SW 1271 (cell line): ENCODE results near the gene PRPF18.

Experiments used
- DNase-seq, 2 experiments: peaks; one replicate each; lab custom pipeline; 2025; lab: John Stamatoyannopoulos, UW

PRPF18 gene

DNA sequence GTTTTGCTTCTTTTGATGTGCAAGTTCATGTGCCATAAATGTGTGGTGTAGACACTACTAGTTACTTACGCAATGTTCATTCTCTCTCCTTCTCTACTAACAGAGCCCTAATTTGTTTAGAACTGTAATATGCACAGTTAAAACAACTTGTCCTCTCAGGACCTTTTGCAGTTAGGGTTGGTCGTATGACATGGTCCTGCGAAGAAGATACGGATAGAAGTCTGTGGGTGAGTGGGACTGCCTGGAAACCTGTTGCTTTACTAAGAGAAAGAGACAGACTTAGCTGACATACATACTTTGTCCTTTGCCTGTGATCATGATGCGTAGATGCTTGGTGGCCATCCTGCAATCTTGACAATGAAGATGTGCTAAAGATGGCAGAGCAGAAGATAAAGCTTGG lies 51.1 kb downstream of the PRPF18 start:
- DNase-seq = no peak

DNA sequence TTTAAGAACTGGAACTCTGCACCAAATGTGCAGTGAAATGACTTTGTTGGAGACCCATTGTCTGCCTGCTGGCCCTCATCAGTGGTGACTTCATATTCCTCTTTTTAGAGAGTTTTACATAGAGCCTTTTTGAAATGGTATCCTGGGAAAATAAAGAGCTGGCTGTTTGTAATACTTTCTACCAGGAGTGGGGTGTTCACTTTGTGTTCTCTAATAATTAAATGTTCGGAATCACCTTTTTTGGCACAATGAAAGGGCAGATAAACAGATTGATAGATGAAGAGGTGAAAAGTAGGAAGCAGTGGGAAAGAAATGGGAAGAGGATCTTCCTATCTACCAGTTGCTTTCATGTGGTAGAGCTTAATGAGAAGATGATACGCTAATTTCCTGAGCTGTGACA lies 55.5 kb downstream of the PRPF18 start:
- no peak for DNase-seq

DNA sequence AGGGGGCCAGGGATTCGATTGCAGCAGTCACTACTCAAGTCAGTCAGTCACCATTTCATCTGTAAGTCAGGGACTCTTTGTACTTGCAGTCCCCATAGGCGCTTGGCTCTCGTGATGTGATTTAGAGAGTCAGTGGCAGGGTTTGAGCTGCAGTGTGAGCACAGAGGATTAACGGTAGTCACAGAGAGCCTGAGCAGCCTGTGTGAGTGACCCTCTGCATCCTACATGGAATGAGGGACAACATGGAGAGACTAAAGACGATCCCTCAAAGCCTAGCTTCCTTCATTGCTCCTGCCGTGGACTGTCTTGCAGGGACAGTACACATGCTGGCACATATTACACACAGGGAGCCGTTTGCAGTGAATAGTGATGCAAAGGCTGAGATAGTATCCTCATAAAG lies 56.3 kb downstream of the PRPF18 start:
- DNase-seq = no peak

DNA sequence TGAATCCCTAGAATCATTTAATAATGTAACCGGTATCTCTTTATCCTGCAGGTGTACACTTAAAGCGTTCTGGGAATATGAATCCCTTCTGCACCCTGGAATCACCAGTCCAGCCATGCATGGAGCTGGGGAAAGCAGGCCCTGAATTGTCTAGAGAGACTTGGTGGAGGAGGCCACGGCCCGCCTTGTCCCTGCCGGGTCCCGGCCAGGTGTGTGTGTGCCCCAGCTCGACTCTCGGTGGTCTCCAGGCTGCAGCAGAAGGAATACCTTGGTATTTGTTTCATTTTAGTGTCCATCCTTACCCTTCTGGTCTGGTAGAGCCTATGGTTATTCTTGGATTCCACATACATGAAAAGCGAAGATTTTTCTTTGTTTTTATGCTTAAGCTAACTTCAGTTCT lies 58.1 kb downstream of the PRPF18 start:
- no peak for DNase-seq

DNA sequence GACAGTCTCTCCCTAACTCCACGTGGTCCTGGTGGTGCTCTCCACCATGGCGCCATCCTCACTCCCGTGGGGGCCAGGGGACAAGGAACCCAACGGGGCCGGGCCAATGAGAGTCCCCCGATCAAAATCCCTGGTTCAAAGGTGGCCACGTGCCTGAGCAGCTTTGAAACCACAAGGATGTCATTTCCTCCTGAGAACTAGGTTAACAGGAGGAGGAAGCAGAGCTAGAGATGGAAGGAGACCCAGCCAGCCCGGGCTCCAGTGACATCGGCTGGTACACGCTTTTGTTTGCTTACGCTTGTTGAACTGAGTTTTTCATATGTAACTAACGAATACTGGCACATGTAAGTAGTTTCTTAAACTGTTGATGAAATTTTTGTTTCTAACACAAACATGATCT lies 61.7 kb downstream of the PRPF18 start:
- no peak for DNase-seq

DNA sequence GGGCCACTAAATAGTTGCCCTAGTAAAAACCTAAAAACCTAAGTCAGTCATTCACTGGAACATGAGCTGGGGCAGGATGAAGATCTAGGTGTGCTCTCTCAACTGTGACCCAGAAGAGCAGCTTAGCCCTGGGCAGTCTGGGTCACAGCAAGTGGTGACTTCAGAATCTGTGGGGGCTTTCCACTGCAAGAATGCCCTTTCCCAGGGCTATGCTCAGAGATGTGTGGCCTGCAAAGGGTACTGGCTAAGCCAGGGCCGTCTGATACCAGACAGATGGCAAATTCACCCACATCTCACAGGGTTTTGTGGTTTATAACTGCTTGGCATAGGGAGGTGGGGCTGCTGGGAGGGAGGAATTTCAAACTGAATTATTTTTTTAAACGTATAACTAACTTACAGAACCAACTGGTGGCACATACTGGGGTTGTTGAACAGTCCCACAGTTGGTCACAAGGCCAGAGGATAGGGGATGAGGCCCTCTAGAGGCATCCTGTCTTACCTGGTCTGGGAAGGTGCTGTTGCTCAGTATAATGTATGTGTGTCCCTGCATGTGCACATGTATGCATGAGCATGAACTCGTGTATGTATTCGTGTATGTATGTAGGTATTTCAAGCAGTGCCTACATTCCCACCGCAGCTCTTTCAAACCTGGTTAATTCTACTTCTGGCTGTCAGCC lies 63.2 kb downstream of the PRPF18 start:
- no peak for DNase-seq

DNA sequence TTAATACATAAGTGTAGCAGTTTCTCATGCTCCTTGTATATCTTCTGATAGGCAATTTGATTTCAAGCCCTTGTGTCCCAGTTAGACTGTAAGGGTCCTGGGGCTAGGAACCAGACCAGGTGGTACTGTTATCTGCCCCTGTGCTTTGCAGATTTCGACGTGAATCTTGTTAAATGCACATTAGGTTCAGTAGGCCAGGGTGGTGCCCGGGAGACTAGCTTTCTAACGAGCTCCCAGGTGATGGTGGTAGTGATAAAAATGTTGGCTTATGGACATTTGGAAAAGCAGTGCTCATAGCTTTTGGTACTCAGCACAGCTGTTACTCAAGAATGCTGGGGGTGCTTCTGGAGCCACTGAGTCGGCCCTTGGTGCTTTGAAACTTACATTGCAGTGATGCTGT lies 64.2 kb downstream of the PRPF18 start:
- no peak for DNase-seq

DNA sequence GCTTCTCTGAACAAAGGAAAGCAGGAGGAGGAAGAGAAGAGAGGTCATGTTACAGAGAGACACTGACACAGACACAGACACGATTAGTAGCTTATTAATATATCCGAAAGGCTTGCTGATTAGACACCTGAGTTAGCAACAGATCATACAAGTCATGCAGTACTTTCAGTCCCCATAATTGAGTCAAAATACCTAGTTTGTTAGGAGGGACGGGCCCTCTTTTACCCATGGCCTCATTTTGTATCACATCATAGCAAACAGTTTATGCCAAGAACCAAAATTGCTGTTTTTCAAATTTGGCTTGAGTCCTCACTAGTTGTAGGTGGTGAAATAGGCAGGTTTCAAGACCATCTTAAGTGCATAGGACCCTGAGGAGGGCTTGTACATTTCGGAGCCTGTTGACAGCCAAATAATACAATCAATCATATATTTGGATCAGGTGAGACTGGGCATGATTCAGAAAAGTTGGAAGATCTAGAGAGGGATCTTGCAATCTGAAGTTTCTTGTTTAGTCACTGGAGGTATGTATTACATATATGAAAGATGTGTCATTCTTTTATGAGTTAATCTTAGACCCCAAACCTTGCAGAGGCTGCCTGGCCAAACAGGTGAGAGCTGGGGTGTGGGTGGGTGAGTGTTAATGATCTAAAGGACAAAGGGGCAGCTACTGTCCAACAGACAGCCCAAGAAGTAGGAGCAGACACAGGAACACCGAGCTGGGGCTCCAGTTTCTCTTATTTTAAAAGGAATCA lies 65.4 kb downstream of the PRPF18 start:
- DNase-seq = no peak

DNA sequence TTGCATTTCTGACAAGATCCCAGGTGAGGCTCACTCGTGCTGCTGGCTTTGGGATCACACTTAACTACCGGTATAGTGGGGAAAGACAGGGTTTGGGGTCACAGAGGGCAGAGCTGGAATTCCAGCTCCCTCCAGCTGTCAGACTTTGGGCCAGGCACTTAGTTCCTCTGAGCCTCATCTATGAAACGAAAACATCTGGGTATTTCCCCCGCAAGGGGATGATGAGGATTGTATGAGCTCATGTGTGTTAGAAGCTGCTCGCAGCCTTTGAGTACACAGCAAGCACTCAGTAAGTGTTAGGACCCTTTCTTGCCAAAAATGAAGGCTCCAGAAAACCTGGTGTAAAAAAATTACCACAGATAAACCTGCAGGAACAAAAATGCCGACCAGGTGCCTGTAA lies 66.1 kb downstream of the PRPF18 start:
- no peak for DNase-seq

DNA sequence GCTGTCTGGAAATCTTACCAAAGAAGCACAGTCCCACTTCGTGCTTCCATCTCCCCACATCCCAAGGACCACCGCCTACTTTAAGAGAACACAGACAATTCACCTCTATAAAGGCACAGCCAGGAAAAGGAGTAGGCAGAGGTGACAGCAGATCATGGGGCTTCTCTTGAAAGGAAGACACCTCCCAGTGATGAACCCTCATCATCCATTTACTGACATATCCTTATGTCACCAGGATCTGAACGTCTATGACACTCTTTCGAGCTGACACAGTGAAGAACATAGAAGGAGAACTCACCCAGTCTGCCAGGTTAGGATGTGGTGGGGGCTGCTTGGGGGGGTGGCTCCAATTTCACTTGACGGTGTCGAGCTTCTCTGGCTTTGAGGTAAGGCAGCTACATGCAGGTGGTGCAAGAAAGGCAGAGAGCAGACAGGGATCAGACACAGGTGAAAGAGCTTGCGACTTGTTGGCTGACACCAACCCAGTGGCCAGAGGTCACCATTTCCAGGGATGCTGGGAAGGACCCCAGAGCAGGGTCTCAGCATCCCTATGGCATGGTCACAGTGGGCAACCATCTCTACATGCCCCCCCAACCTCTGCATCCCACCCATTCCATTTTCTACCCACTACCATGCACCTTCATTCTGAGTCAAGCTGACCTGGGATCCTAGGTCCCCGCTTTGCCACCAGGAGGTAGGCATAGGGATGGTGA lies 67.5 kb downstream of the PRPF18 start:
- no peak for DNase-seq

DNA sequence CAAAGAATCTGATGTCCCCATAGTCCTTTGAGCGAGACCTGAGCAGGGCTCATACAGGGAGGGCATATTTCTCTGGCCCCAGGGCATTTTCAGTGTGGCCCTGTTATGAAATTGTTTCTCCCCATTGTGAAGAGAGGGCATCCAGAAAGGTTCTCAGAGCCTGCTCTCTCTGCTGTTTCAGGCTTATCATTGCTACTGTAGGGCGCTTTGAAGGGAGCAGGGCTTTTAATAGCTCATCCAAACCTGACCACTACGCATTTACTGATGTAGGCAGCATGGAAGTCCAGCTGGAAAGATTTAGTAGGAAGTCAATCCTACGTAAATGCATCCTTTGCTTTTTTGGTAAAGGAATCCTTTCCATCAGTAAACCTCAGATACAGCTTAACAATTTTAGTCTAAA lies 68.1 kb downstream of the PRPF18 start:
- no peak for DNase-seq

DNA sequence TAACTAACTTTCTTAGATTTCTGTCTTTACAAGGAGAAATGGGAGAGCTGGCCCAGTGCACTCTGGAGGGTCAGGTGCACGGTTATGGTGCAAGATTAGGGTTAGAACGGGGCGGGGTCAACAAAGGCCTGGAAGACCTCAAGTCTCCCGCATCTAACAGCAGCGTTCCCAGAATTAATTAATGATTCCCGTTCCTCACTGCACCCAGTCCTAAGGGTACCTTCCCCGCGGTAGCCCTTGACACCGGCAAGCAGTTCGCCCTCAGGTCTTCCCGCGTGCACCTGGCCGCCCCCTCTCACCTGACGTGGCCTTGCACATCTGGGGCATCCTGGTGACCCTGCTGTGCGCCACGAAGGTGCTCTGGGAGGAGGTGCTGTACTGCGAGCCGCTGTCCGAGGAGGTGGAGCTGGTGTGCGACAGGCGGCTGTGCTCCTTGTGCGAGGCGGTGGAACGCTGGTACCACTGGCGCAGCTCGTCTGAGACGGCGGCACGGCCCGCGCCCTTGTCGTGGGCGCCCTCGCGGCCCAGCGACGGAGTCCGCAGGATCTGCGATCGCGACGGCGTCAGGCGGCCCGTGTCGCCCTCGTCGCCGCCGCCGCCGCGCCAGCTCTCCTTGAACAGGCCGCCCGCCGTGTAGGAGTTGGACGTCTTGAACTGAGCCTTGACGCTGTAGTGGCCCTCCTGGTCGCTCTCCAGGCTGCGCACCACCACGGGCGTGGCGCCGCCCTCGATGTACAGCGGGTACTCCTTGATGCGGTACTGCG lies 69.8 kb downstream of the PRPF18 start:
- no peak for DNase-seq

DNA sequence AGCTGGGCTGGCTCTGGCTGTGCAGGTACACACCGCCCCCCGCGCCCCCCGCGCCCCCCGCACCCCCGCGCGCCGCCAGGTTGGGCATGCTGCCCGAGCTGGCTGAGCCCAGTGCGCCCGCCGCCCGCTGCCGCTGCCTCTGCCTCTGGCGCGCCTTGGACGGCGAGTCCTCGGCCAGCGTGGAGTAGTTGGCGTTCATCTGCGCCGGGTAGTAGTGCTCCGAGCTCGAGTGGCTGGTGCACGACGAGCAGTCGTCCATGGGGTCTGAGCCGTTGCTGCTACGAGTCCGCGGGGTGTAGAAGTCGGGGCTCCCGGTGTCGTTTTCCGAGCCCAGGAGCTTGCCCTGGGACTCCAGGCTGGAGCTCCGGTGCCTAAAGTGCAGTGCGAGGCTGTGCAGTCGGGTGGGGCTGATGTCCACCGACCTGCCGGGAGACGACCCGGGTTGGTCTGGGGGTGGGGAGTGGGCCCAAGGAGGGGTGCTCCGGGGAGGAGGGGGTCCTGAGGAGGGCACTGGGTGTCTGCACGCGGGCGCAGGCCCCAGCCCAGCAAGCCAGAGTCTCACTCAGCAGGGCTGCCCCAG lies 70.4 kb downstream of the PRPF18 start:
- DNase-seq = no peak

DNA sequence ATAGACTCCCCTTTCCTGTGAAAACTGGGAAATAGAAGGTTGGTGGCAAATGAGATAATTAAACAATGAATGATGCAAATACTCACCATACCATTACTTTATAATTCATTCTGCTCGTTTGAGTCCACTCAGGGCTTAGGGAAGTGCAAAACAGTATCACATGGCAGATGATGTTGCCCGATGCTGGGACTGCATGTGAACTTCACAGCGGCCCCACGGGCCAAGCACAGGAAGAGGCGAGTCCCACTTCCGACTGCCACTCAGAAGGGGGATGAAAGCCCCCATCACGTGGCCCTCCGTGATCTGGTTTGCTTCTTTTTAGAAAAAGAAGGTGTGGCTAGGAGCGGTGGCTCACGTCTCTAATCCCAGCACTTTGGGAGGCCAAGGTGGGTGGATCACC lies 71.5 kb downstream of the PRPF18 start:
- no peak for DNase-seq

DNA sequence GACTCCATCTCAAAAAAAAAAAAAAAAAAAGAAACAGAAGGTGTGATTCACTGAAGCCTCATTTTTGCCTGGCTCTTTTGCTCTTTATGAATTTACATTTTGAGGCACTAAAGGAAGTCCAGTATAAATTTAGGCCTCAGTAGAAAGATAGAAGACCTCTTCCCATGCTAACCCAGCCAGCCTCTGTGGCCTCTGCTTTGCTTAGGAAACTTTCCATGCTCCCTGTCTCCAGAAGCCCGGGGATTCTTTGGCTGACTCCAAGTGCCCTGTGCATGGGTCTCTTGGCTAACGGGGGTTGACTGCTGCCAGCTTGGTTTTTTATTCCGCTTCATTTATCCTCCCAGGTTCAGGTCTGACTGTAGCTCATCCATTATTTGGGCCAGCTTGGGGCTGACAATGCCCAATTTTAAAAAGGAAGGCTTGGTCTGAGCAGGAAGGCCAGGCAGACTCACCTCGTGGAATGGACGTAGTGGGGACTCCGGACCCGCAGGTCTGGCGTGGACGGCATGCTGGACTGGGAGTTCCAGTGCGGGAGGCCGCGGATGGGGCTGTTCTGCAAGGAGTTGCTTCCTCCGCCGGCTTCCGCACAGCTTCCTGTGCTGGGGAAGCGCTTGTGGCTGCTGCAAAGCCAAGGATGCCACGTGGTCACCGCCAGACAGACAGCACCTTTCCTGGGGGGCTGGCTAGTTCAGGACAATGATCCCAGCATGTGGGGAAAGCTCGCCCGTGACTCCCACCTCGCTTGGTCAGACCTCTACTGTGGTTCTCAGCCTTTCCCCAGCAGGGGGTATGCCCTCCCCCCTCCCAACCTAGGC lies 72.3 kb downstream of the PRPF18 start:
- DNase-seq = no peak

DNA sequence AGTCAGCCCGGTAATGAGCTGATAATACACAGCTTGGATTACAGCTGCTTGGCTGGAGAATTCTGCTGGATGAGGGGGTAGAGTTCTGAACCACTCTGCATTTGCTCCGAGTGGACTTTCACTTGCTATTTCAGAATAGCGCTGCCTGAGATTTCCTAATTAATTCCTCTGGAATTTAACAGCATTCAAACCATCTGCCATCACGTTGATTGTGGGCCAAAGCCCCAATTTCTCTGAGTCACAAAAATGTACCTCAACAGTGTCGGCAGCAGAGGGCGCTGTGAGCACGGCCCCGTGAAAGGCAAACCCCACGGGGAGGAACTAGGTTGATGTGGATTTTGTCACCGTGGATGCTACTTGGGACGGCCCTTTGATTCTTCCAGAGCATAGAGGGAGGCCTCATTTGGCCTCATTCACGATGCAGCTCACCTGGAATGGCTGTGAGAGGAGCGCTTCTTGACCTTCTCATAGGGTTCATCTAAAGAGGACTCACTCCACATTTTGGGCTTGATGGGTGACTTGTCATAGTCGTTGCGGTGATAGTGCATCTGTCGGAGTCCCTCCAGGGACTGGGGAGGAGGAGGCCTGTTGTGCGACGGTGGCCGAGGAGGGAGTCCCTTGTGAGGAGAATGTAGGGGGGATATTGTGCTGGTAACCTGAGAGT lies 73.3 kb downstream of the PRPF18 start:
- DNase-seq = peak in 1 of 2 experiments; percentile 6

DNA sequence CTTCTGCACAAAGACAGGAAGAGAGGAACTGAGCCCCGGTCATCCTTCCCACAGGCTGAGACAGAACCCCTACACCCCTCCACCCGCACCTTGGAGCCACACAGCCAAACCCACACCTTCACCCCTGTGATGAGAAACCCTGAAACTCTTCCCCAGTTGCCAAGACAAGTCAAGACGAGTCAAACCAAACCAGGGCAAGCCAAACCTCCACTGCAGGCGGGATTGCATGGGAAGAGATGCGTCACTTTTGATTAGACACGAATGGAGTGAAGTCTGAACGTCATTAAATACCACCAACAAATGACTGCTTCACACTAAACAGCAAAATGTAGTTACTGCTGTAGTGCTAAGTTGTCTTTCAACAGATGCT lies 73.8 kb downstream of the PRPF18 start:
- no peak for DNase-seq

DNA sequence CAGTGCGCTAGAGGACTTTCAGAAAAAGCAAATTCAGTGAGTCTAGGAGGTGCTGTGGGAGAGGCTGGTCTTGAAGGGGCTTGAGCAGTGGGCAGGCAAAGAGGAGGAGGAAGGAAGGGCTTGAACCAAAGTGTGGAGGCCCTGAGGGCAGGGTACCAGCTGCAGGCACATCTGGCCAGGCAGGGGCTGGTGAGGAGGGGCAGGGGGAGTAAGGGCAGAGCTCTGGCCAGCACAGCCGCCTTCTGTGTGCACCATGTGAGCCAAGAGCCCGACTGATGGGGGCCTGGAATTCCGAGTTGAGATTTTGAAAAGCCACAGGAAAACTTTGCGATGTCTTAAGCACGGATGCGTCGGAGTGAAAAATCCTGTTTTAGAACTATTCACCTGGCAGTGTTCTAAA lies 74.5 kb downstream of the PRPF18 start:
- no peak for DNase-seq

DNA sequence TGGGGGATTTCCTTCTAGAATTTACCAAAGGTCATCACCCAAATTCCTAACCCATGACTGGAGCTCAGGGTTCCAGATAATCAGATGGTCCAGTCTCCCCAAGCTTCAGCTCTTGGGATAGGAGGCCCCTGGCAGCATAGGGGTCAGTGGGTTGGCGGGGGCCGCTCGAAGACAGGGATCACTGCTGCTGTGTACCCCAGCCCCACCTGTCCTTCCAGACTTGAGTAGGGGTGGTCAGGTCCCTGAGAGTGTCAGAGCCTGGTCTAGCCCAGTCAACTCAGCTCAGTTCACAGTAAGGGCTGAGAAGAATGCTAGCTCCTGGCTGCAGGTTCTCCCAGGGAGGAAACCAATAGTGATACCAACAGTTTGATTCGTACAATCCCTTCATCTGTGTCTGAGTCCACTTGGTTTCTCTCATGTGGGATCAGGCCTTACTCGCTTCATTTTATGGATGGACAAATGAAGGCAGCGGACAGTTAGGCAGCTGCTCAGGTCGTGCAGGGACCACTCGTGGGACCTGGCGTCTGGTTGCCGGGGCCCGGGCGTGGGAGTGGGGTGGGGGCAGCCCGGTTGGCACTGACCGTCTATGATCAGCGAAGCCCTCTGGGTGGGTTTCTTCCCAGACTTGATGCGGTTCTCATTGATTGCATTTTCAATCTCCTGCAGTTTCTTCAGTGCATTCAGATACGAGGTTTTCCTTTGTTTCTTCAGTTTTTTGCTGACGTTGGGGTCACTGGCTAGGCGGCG lies 78.9 kb downstream of the PRPF18 start:
- no peak for DNase-seq

DNA sequence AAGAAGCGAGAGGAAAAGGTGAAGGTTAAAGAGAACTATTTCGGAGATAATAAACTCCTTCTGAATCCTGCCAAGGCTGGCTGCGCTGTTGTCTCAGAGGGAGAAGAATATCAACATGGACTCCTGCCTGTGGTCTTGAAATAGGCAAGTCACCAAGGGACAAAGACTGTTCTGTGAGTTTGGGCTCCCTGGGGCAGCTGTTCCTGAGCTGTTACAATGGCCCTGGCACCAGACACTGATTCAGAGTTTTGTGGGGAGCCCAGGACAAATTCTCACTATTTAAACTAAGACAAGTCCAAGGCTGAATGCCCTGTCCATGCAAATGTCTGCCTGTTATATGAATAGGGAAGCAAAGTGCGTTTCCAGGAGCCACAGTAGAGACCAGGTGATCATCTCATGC lies 81.4 kb downstream of the PRPF18 start:
- no peak for DNase-seq
